GM12873 (cell line): ENCODE results near the gene ZNF358.

Experiments used
- CTCF ChIP-seq: IDR thresholded peaks from 2 replicates; pipeline ENCODE4 v1.5.1; 2012; ENCODE audit warnings: low read depth, mild to moderate bottlenecking, moderate library complexity, low read length, control low read depth; ENCODE audit not compliant: insufficient read depth; ENCODE audit errors: missing control alignments

Gene ZNF358

GRCh38 chr19:7550987-7551761, 35.3 kb downstream of the ZNF358 start:
- TF ChIP-seq CTCF, result no peak

GRCh38 chr19:7552781-7553180, 36.9 kb downstream of the ZNF358 start:
- TF ChIP-seq CTCF, result no peak

- TF ChIP-seq CTCF, result no peak
These were observed 38.7 kb downstream of the ZNF358 start for GRCh38 chr19:7554565-7554964.

GRCh38 chr19:7554990-7555864, 39.3 kb downstream of the ZNF358 start:
- TF ChIP-seq CTCF, result no peak

- no peak for TF ChIP-seq CTCF
These were observed 40.9 kb downstream of the ZNF358 start for GRCh38 chr19:7556696-7557315.

GRCh38 chr19:7558667-7559066, 42.8 kb downstream of the ZNF358 start:
- no peak for TF ChIP-seq CTCF

- no peak for TF ChIP-seq CTCF
These were observed 43.2 kb downstream of the ZNF358 start for GRCh38 chr19:7559102-7559501.
